ENCODE measurements around the gene FAM13C. TPM values are rescaled to one million over a fixed set of nuclear protein-coding genes. Genes with fewer than 3 reads are reported as not detected.

The FAM13C gene
- total RNA-seq, 4 donors from 2014 or later, result 6.0 to 125 (median 17.6) TPM

DNA sequence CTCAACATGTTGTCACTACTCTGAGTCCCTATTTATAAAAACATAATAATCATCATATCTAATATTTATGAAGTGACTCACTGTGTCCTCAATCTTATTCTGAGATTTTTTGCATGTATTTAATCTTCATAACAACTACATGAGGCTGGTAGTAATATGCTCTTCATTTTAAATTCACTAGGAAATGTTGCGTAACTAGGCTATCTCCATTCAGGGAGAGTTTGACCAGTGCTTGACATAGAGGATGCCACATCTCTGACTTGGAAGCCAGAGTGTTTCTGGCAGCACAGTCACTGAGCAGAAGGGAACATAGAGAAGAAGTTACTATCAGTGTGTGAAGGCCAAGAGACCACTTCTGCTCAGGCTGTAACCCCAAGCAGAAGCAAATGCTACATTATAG lies 88.9 kb downstream of the FAM13C start:
- DNase-seq (no peak), ATAC-seq (peak in 1 of 2 donors; percentile 34)
- no peaks in the 10 kb centered on the region for H3K27me3 ChIP-seq
- H3K36me3 ChIP-seq, result peaks cover 0 to 6% of the 10 kb centered on the region in 2 donors
- in situ Hi-C loops (cut with MboI; ENCODE audit: low sequenced_read_pairs in 4 of 4), result no loop called here
- intact Hi-C loops (cut with DNase I; ENCODE audit: low total_unique reads), result no loop called here
- H3K9me3 ChIP-seq, result no peaks in the 10 kb centered on the region
- H3K4me1 ChIP-seq, result peaks cover 10 to 29% of the 10 kb centered on the region in 2 donors
- no peak for TF ChIP-seq POLR2A (IDR thresholded peaks at IDR 0.05)
- no peak for TF ChIP-seq CTCF (IDR thresholded peaks at IDR 0.05 in 4 of 5, conservative IDR thresholded peaks at IDR 0.05 in 1 of 5)
- no peak overlapping the region for H3K4me3 ChIP-seq
- H3K27ac ChIP-seq, result peak overlapping the region in 1 of 4 donors; percentile 5

DNA sequence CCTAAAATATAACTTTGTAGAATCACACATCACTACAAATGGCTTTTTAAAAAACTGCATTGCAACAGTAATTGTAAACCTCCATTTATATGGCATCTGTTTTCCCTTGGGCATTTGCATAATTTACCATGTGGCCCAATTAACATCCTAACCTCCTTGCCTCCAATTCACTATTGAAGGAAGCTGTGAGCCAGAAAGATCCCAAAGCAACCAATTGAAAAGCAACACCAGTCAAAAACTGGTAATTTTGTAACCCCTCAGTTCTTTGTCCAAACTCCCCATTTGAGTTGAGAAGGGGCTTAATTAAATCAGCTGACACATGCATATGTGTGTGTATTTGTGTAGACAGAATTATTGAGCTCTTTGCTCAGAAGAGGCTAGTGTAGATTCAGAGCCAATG lies 90.3 kb downstream of the FAM13C start:
- Histone ChIP-seq H3K4me3 (no peak overlapping the region), H3K27me3 (no peaks in the 10 kb centered on the region), H3K9me3 (no peaks in the 10 kb centered on the region), H3K36me3 (peaks cover 0 to 18% of the 10 kb centered on the region in 2 donors), H3K4me1 (peaks cover 10 to 41% of the 10 kb centered on the region in 2 donors), H3K27ac (peak overlapping the region in 1 of 4 donors; percentile 7)
- in situ Hi-C loops (cut with MboI; ENCODE audit: low sequenced_read_pairs in 4 of 4), result no loop called here
- DNase-seq, result no peak
- TF ChIP-seq CTCF (IDR thresholded peaks at IDR 0.05 in 4 of 5, conservative IDR thresholded peaks at IDR 0.05 in 1 of 5) (no peak), POLR2A (IDR thresholded peaks at IDR 0.05) (no peak)
- no peak for ATAC-seq
- intact Hi-C loops (cut with DNase I; ENCODE audit: low total_unique reads), result no loop called here

- Histone ChIP-seq H3K36me3 (peaks cover 0 to 19% of the 10 kb centered on the region in 2 donors), H3K27ac (peak overlapping the region in 1 of 4 donors; percentile 13), H3K9me3 (no peaks in the 10 kb centered on the region), H3K4me1 (peaks cover 10 to 50% of the 10 kb centered on the region in 2 donors), H3K27me3 (no peaks in the 10 kb centered on the region), H3K4me3 (no peak overlapping the region)
- no peak for DNase-seq
- no peak for ATAC-seq
- TF ChIP-seq CTCF (IDR thresholded peaks at IDR 0.05 in 4 of 5, conservative IDR thresholded peaks at IDR 0.05 in 1 of 5) (no peak), POLR2A (IDR thresholded peaks at IDR 0.05) (no peak)
- intact Hi-C loops (cut with DNase I; ENCODE audit: low total_unique reads) (no loop called here), in situ Hi-C loops (cut with MboI; ENCODE audit: low sequenced_read_pairs in 4 of 4) (no loop called here)
Measured at GRCh38 chr10:59271160-59271559, 91.2 kb downstream of the FAM13C start.

GRCh38 chr10:59270492-59270891 lies 91.9 kb downstream of the FAM13C start:
- no peak overlapping the region for H3K4me3 ChIP-seq
- no peak for DNase-seq
- no peak for ATAC-seq
- no peaks in the 10 kb centered on the region for H3K9me3 ChIP-seq
- H3K27me3 ChIP-seq, result no peaks in the 10 kb centered on the region
- H3K36me3 ChIP-seq, result peaks cover 0 to 25% of the 10 kb centered on the region in 2 donors
- H3K27ac ChIP-seq, result no peak overlapping the region
- peaks cover 10 to 50% of the 10 kb centered on the region in 2 donors for H3K4me1 ChIP-seq
- in situ Hi-C loops (cut with MboI; ENCODE audit: low sequenced_read_pairs in 4 of 4) (no loop called here), intact Hi-C loops (cut with DNase I; ENCODE audit: low total_unique reads) (no loop called here)
- no peak for TF ChIP-seq POLR2A (IDR thresholded peaks at IDR 0.05)
- no peak for TF ChIP-seq CTCF (IDR thresholded peaks at IDR 0.05 in 4 of 5, conservative IDR thresholded peaks at IDR 0.05 in 1 of 5)

GRCh38 chr10:59269651-59270050 lies 92.7 kb downstream of the FAM13C start:
- Histone ChIP-seq H3K27ac (no peak overlapping the region), H3K9me3 (no peaks in the 10 kb centered on the region), H3K4me3 (no peak overlapping the region), H3K27me3 (no peaks in the 10 kb centered on the region), H3K36me3 (peaks cover 0 to 26% of the 10 kb centered on the region in 2 donors), H3K4me1 (peaks cover 10 to 42% of the 10 kb centered on the region in 2 donors)
- intact Hi-C loops (cut with DNase I; ENCODE audit: low total_unique reads) (no loop called here), in situ Hi-C loops (cut with MboI; ENCODE audit: low sequenced_read_pairs in 4 of 4) (no loop called here)
- no peak for TF ChIP-seq POLR2A (IDR thresholded peaks at IDR 0.05)
- no peak for TF ChIP-seq CTCF (IDR thresholded peaks at IDR 0.05 in 4 of 5, conservative IDR thresholded peaks at IDR 0.05 in 1 of 5)
- ATAC-seq, result no peak
- DNase-seq, result no peak
